HEK293 (cell line): ENCODE results near the gene CYP11A1.

Source experiments
- CTCF ChIA-PET: fragments of 350-600 bp; formaldehyde crosslinking; extraction: SDS; loops from one replicate; lab custom pipeline; 2021; ENCODE audit warnings: antibody characterized with exemption; lab: Yijun Ruan, JAX
- POLR2A ChIA-PET: fragments of 300-600 bp; formaldehyde crosslinking; extraction: SDS; loops from one replicate; lab custom pipeline; 2020; ENCODE audit warnings: antibody characterized with exemption, inconsistent platforms; lab: Yijun Ruan, JAX
- H3K27ac ChIP-seq: fragments of 200-500 bp; sonication (Bioruptor generic); 2 replicates; pipeline ENCODE4 v1.5.1; 2014; ENCODE audit warnings: low read depth, low read length, control low read depth, inconsistent platforms; ENCODE audit errors: extremely low read depth
- H3K36me3 ChIP-seq, 2 experiments: fragments of 200-500 bp in 1 of 2; sonication (Bioruptor generic) in 1 of 2; 1 replicate in 1 of 2; 2 replicates in 1 of 2; pipeline ENCODE4 v1.5.1; 2014 to 2017; ENCODE audit warnings: inconsistent platforms in 2 of 2, low read length in 2 of 2; ENCODE audit not compliant: control insufficient read depth in 2 of 2, insufficient read depth in 1 of 2
- H3K4me1 ChIP-seq: fragments of 200-500 bp; sonication (Bioruptor generic); 2 replicates; pipeline ENCODE4 v1.5.1; 2014; ENCODE audit warnings: mild to moderate bottlenecking, low read length, inconsistent platforms; ENCODE audit not compliant: control insufficient read depth, insufficient read depth
- H3K4me3 ChIP-seq: 2 replicates; pipeline ENCODE4 v1.5.1; 2011; ENCODE audit warnings: low read depth, mild to moderate bottlenecking, control low read depth, low read length, moderate library complexity
- H3K9me3 ChIP-seq: fragments of 200-500 bp; sonication (Bioruptor generic); 2 replicates; pipeline ENCODE4 v1.5.1; 2014; ENCODE audit warnings: low read depth, low read length, inconsistent platforms; ENCODE audit not compliant: control insufficient read depth, insufficient read depth
- EGR2 ChIP-seq: fragments of 450-650 bp; formaldehyde crosslinking; IDR thresholded peaks from 2 replicates; pipeline ENCODE4 v1.5.1; 2016; ENCODE audit warnings: low read depth, missing biosample characterization, missing genetic modification characterization
- GLIS2 ChIP-seq: fragments of 450-650 bp; formaldehyde crosslinking; IDR thresholded peaks from 2 replicates; pipeline ENCODE4 v1.5.1; 2016; ENCODE audit warnings: missing biosample characterization, missing genetic modification characterization
- KLF10 ChIP-seq: fragments of 450-650 bp; IDR thresholded peaks from 2 replicates; pipeline ENCODE4 v1.5.1; 2018; ENCODE audit warnings: missing biosample characterization, mild to moderate bottlenecking, missing genetic modification characterization
- KLF8 ChIP-seq: fragments of 450-650 bp; formaldehyde crosslinking; IDR thresholded peaks from 2 replicates; pipeline ENCODE4 v1.5.1; 2016; ENCODE audit warnings: missing biosample characterization, missing genetic modification characterization
- PRDM10 ChIP-seq: fragments of 450-650 bp; formaldehyde crosslinking; IDR thresholded peaks from 2 replicates; pipeline ENCODE4 v1.5.1; 2016; ENCODE audit warnings: missing biosample characterization, missing genetic modification characterization
- SCRT1 ChIP-seq: fragments of 450-650 bp; formaldehyde crosslinking; IDR thresholded peaks from 2 replicates; pipeline ENCODE4 v1.5.1; 2016; ENCODE audit warnings: missing biosample characterization, missing genetic modification characterization, borderline replicate concordance
- SCRT2 ChIP-seq: fragments of 450-650 bp; formaldehyde crosslinking; IDR thresholded peaks from 2 replicates; pipeline ENCODE4 v1.5.1; 2016; ENCODE audit warnings: missing biosample characterization, missing genetic modification characterization
- YY1 ChIP-seq: fragments of 450-650 bp; formaldehyde crosslinking; IDR thresholded peaks from 2 replicates; pipeline ENCODE4 v1.5.1; 2018; ENCODE audit warnings: missing biosample characterization, missing genetic modification characterization
- YY2 ChIP-seq: fragments of 450-650 bp; formaldehyde crosslinking; IDR thresholded peaks from 2 replicates; pipeline ENCODE4 v1.5.1; 2016; ENCODE audit warnings: missing biosample characterization, missing genetic modification characterization
- ZBTB20 ChIP-seq: fragments of 450-650 bp; formaldehyde crosslinking; IDR thresholded peaks from 2 replicates; pipeline ENCODE4 v1.5.1; 2016; ENCODE audit warnings: missing biosample characterization, missing genetic modification characterization
- ZBTB8A ChIP-seq: fragments of 450-650 bp; formaldehyde crosslinking; IDR thresholded peaks from 2 replicates; pipeline ENCODE4 v1.5.1; 2016; ENCODE audit warnings: missing biosample characterization, missing genetic modification characterization
- ZEB2 ChIP-seq: fragments of 450-650 bp; formaldehyde crosslinking; IDR thresholded peaks from 2 replicates; pipeline ENCODE4 v1.5.1; 2016; ENCODE audit warnings: missing biosample characterization, missing genetic modification characterization
- ZIC2 ChIP-seq: fragments of 450-650 bp; formaldehyde crosslinking; IDR thresholded peaks from 2 replicates; pipeline ENCODE4 v1.5.1; 2016; ENCODE audit warnings: missing biosample characterization, missing genetic modification characterization
- ZNF121 ChIP-seq: fragments of 450-650 bp; formaldehyde crosslinking; IDR thresholded peaks from 2 replicates; pipeline ENCODE4 v1.5.1; 2016; ENCODE audit warnings: missing biosample characterization, missing genetic modification characterization
- ZNF202 ChIP-seq: fragments of 450-650 bp; formaldehyde crosslinking; IDR thresholded peaks from 2 replicates; pipeline ENCODE4 v1.5.1; 2016; ENCODE audit warnings: missing biosample characterization, missing genetic modification characterization, borderline replicate concordance
- ZNF239 ChIP-seq: fragments of 450-650 bp; formaldehyde crosslinking; IDR thresholded peaks from 2 replicates; pipeline ENCODE4 v1.5.1; 2016; ENCODE audit warnings: missing biosample characterization, missing genetic modification characterization
- ZNF311 ChIP-seq: fragments of 450-650 bp; formaldehyde crosslinking; IDR thresholded peaks from 2 replicates; pipeline ENCODE4 v1.5.1; 2017; ENCODE audit warnings: missing biosample characterization, missing genetic modification characterization, borderline replicate concordance
- ZNF335 ChIP-seq: fragments of 450-650 bp; formaldehyde crosslinking; conservative IDR thresholded peaks from 2 replicates; pipeline ENCODE4 v1.5.1; 2016; ENCODE audit warnings: missing biosample characterization, missing genetic modification characterization
- ZNF530 ChIP-seq: fragments of 450-650 bp; formaldehyde crosslinking; IDR thresholded peaks from 2 replicates; pipeline ENCODE4 v1.5.1; 2016; ENCODE audit warnings: low read depth, missing biosample characterization, missing genetic modification characterization
- ZNF549 ChIP-seq: fragments of 450-650 bp; IDR thresholded peaks from 2 replicates; pipeline ENCODE4 v1.5.1; 2018; ENCODE audit warnings: missing biosample characterization, missing genetic modification characterization, mild to moderate bottlenecking, inconsistent platforms, moderate library complexity
- ZNF629 ChIP-seq: fragments of 450-650 bp; formaldehyde crosslinking; IDR thresholded peaks from 2 replicates; pipeline ENCODE4 v1.5.1; 2017; ENCODE audit warnings: missing biosample characterization, missing genetic modification characterization
- ZNF654 ChIP-seq: fragments of 450-650 bp; formaldehyde crosslinking; IDR thresholded peaks from 2 replicates; pipeline ENCODE4 v1.5.1; 2016; ENCODE audit warnings: low read depth, missing biosample characterization, missing genetic modification characterization
- ZNF704 ChIP-seq: fragments of 450-650 bp; formaldehyde crosslinking; IDR thresholded peaks from 2 replicates; pipeline ENCODE4 v1.5.1; 2016; ENCODE audit warnings: missing biosample characterization, missing genetic modification characterization
- ZNF747 ChIP-seq: fragments of 450-650 bp; formaldehyde crosslinking; IDR thresholded peaks from 2 replicates; pipeline ENCODE4 v1.5.1; 2016; ENCODE audit warnings: missing biosample characterization, missing genetic modification characterization
- ZNF76 ChIP-seq: fragments of 450-650 bp; formaldehyde crosslinking; IDR thresholded peaks from 2 replicates; pipeline ENCODE4; 2016; ENCODE audit warnings: low read depth, missing biosample characterization, missing genetic modification characterization, borderline replicate concordance
- ZNF777 ChIP-seq: fragments of 450-650 bp; formaldehyde crosslinking; IDR thresholded peaks from 2 replicates; pipeline ENCODE4 v1.5.1; 2017; ENCODE audit warnings: missing biosample characterization, missing genetic modification characterization, borderline replicate concordance
- ZNF837 ChIP-seq: fragments of 450-650 bp; formaldehyde crosslinking; IDR thresholded peaks from 2 replicates; pipeline ENCODE4 v1.5.1; 2016; ENCODE audit warnings: missing biosample characterization, missing genetic modification characterization
- ZXDB ChIP-seq: fragments of 450-650 bp; formaldehyde crosslinking; IDR thresholded peaks from 2 replicates; pipeline ENCODE4 v1.5.1; 2016; ENCODE audit warnings: missing biosample characterization, missing genetic modification characterization
- TF ChIP-seq, protein P1 (sequence below): fragments of 450-650 bp; formaldehyde crosslinking; IDR thresholded peaks from 2 replicates; pipeline ENCODE4 v1.5.1; 2017; ENCODE audit warnings: missing biosample characterization, missing genetic modification characterization

Gene CYP11A1

GRCh38 chr15:74388363-74388951 lies 21.0 kb upstream of the CYP11A1 start:
- Histone ChIP-seq H3K9me3 (no peaks in the 10 kb centered on the region), H3K36me3 (no peaks in the 10 kb centered on the region), H3K4me1 (no peaks in the 10 kb centered on the region), H3K27ac (no peak overlapping the region), H3K4me3 (no peak overlapping the region)
- ChIA-PET POLR2A (interaction anchor here (0.8 kb wide), 1 partner anchor 74 kb away, joined by 3 read pairs; no protein-coding TSS in a partner anchor), CTCF (interaction anchor here (0.6 to 25.1 kb wide), 7 partner anchors 9 to 380 kb away, joined by 4 to 768 read pairs (median 4); partner anchors contain the start of gene SEMA7A)
- no peak for TF ChIP-seq ZNF335 (tag by site-specific recombination)
- TF ChIP-seq ZNF654 (tag by site-specific recombination) = no peak
- 0 out of 2 replicates have a peak, but pooled peaks have one; percentile 9 for TF ChIP-seq GLIS2 (tag by site-specific recombination)
- no peak for TF ChIP-seq YY1
- TF ChIP-seq ZNF311 = no peak
- no peak for TF ChIP-seq ZNF704
- TF ChIP-seq ZEB2 (tag by site-specific recombination) = no peak
- no peak for TF ChIP-seq ZNF121 (tag by site-specific recombination)
- TF ChIP-seq ZXDB (tag by site-specific recombination) = peak; percentile 93
- TF ChIP-seq YY2 (tag by site-specific recombination) = no peak
- TF ChIP-seq KLF10 (tag by site-specific recombination) = no peak
- peak; percentile 29; the same call in 1 of the 2 replicates for TF ChIP-seq SCRT2 (tag by site-specific recombination)
- TF ChIP-seq ZNF837 (tag by site-specific recombination) = no peak
- TF ChIP-seq SCRT1 = no peak
- TF ChIP-seq ZIC2 (tag by site-specific recombination) = no peak
- TF ChIP-seq, protein P1, sequence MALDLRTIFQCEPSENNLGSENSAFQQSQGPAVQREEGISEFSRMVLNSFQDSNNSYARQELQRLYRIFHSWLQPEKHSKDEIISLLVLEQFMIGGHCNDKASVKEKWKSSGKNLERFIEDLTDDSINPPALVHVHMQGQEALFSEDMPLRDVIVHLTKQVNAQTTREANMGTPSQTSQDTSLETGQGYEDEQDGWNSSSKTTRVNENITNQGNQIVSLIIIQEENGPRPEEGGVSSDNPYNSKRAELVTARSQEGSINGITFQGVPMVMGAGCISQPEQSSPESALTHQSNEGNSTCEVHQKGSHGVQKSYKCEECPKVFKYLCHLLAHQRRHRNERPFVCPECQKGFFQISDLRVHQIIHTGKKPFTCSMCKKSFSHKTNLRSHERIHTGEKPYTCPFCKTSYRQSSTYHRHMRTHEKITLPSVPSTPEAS (tag by site-specific recombination) = no peak
- TF ChIP-seq EGR2 (tag by site-specific recombination) = no peak
- TF ChIP-seq ZNF239 = no peak
- TF ChIP-seq ZNF777 (tag by site-specific recombination) = no peak
- no peak for TF ChIP-seq ZNF629 (tag by site-specific recombination)
- no peak for TF ChIP-seq ZNF76 (tag by site-specific recombination)
- TF ChIP-seq ZBTB8A = no peak
- no peak for TF ChIP-seq ZNF747
- no peak for TF ChIP-seq ZNF549 (tag by site-specific recombination)
- no peak for TF ChIP-seq KLF8 (tag by site-specific recombination)

GRCh38 chr15:74387621-74388362 lies 20.3 kb upstream of the CYP11A1 start:
- Histone ChIP-seq H3K9me3 (no peaks in the 10 kb centered on the region), H3K4me1 (no peaks in the 10 kb centered on the region), H3K27ac (no peak overlapping the region), H3K4me3 (no peak overlapping the region), H3K36me3 (no peaks in the 10 kb centered on the region)
- POLR2A ChIA-PET = no interaction called here
- CTCF ChIA-PET = interaction anchor here (0.5 to 25.1 kb wide), 5 partner anchors 9 to 381 kb away, joined by 3 to 768 read pairs (median 7); partner anchors contain the start of gene SEMA7A
- TF ChIP-seq PRDM10 (tag by site-specific recombination) (peak; percentile 52), ZNF202 (tag by site-specific recombination) (no peak), ZNF530 (tag by site-specific recombination) (no peak), ZBTB20 (0 out of 2 replicates have a peak, but pooled peaks have one; percentile 30)
